Choroid plexus epithelial cell (primary cell): ENCODE data around the gene C2orf72.

ENCODE experiments used
- DNase-seq: peaks from one replicate; pipeline ENCODE4 v3.0.0-alpha.2; 2010; ENCODE audit warnings: low read depth
- H3K4me3 ChIP-seq: 2 replicates; pipeline ENCODE4 v1.5.1; 2011; ENCODE audit warnings: low read depth, mild to moderate bottlenecking, control low read depth, low read length, moderate library complexity
- CTCF ChIP-seq: conservative IDR thresholded peaks from 2 replicates; pipeline ENCODE4 v1.5.1; 2011; ENCODE audit warnings: low read depth, mild to moderate bottlenecking, control low read depth, inconsistent platforms, low read length, moderate library complexity

Gene C2orf72

GRCh38 chr2:231043796-231044195 lies 6.5 kb downstream of the C2orf72 start:
- H3K4me3 ChIP-seq = no peak overlapping the region
- DNase-seq = no peak
- TF ChIP-seq CTCF = no peak

GRCh38 chr2:231046916-231047273 lies 9.6 kb downstream of the C2orf72 start:
- TF ChIP-seq CTCF = no peak
- no peak for DNase-seq
- no peak overlapping the region for H3K4me3 ChIP-seq

GRCh38 chr2:231047274-231047922 lies 10.1 kb downstream of the C2orf72 start:
- no peak overlapping the region for H3K4me3 ChIP-seq
- no peak for TF ChIP-seq CTCF

GRCh38 chr2:231047923-231048915 lies 10.9 kb downstream of the C2orf72 start:
- TF ChIP-seq CTCF = no peak

More at GRCh38 chr2:231047274-231047922, 10.1 kb downstream of the C2orf72 start:
- DNase-seq = no peak

GRCh38 chr2:231049286-231050017 lies 12.1 kb downstream of the C2orf72 start:
- TF ChIP-seq CTCF = no peak
- no peak overlapping the region for H3K4me3 ChIP-seq
- DNase-seq = no peak

More at GRCh38 chr2:231047923-231048915, 10.9 kb downstream of the C2orf72 start:
- DNase-seq = no peak
- no peak overlapping the region for H3K4me3 ChIP-seq

- no peak for DNase-seq
- H3K4me3 ChIP-seq = no peak overlapping the region
- TF ChIP-seq CTCF = no peak
Observed at GRCh38 chr2:231050018-231050901, 12.9 kb downstream of the C2orf72 start.
